ENCODE data around the gene BHLHE40. TPM values are rescaled to one million over a fixed set of nuclear protein-coding genes. Genes with fewer than 3 reads are reported as not detected.

Gene BHLHE40
- total and polyA plus RNA-seq, 2 of the 8 experiments (the other 6 are each of a cell fraction or from before 2014, with no cell fraction given), result 1.5 to 2.2 TPM

DNA sequence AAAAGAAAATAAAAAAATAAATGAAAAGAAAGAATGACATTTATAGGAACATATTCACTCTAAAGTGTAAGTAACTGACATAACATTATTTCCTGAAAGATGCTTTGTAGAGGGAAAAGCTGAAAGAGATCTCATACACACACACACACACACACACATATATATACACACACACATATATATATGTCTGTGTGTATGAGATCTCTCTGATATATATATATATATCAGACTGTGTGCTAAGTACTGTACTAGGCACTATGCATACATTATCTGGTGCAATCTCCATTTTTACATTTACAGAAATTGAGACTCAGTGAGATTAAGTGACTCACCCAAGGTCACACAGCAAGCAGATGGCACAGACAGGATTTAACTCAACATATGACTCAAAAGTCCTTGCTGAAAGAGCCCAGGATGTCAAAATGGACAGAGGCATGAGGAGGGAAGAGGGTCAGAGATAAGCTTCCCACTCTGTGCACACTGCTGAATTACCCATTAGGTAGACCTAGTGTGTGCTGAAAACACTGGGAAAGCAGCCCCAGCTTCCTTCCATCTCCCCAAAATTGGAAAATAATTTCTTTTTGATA lies 15.0 kb downstream of the BHLHE40 start:
- Histone ChIP-seq H4K5ac (ENCODE audit: insufficient read length, low read depth, low read length) (no peak overlapping the region), H2BK120ac (replicated peaks; ENCODE audit: low read depth, low read length) (no peak overlapping the region), H3K23ac (ENCODE audit: insufficient read length) (no peak overlapping the region), H3K4ac (replicated peaks; ENCODE audit: insufficient read length, low read depth, low read length) (no peak overlapping the region), H2BK5ac (ENCODE audit: low read depth, low read length) (no peak overlapping the region), H3K4me3 (ENCODE audit: extremely low read depth in 1 of 4, insufficient read depth in 2 of 4, low read depth in 3 of 4, low read length in 4 of 4) (no peak overlapping the region), H2BK15ac (ENCODE audit: low read length) (no peak overlapping the region), H4K91ac (replicated peaks; ENCODE audit: insufficient read length, low read length) (no peak overlapping the region), H4K8ac (ENCODE audit: extremely low read depth, insufficient read depth, low read length) (no peak overlapping the region), H2BK20ac (ENCODE audit: low read length) (no peak overlapping the region), H2AFZ (ENCODE audit: low read length) (no peak overlapping the region), H3K4me2 (ENCODE audit: insufficient read depth in 1 of 2, low read depth in 2 of 2, low read length in 2 of 2) (no peak overlapping the region), H3K18ac (ENCODE audit: extremely low read depth, low read length) (no peak overlapping the region), H3K9me3 (ENCODE audit: insufficient read depth in 2 of 2, low read depth in 1 of 2, low read length in 1 of 2) (no peaks in the 10 kb centered on the region), H3K23me2 (ENCODE audit: low read depth, low read length) (no peaks in the 10 kb centered on the region), H3K14ac (ENCODE audit: insufficient read length) (no peak overlapping the region), H3K27ac (ENCODE audit: low read depth, low read length) (no peak overlapping the region), H2AK5ac (ENCODE audit: low read depth, low read length) (no peak overlapping the region), H3K9ac (replicated peaks in 1 of 4; ENCODE audit: extremely low read depth in 1 of 4, low read depth in 3 of 4, low read length in 3 of 4) (no peak overlapping the region), H3K36me3 (ENCODE audit: control insufficient read depth in 2 of 4, insufficient read depth in 4 of 4, low read length in 3 of 4) (no peaks in the 10 kb centered on the region), H3K79me2 (ENCODE audit: control insufficient read depth in 1 of 2, insufficient read depth in 2 of 2, low read length in 2 of 2) (no peaks in the 10 kb centered on the region), H3K79me1 (ENCODE audit: low read depth, low read length) (no peaks in the 10 kb centered on the region), H4K20me1 (replicated peaks in 1 of 2; ENCODE audit: control insufficient read depth in 1 of 2, insufficient read depth in 2 of 2, low read length in 2 of 2) (no peaks in the 10 kb centered on the region), H2BK12ac (ENCODE audit: low read depth, low read length) (no peak overlapping the region), H3K4me1 (replicated peaks in 1 of 4; ENCODE audit: control insufficient read depth in 3 of 4, insufficient read depth in 4 of 4, low read length in 3 of 4) (no peaks in the 10 kb centered on the region; a peak in 2 of 7 replicates), H3K27me3 (replicated peaks in 1 of 4; ENCODE audit: control insufficient read depth in 3 of 4, extremely low read depth in 1 of 4, insufficient read depth in 3 of 4, low read length in 3 of 4) (no peaks in the 10 kb centered on the region; a peak in 1 of 7 replicates), H3K56ac (replicated peaks; ENCODE audit: insufficient read length, low read depth, low read length) (no peak overlapping the region)
- FAIRE-seq, result no peak
- TF ChIP-seq TBP (IDR thresholded peaks at IDR 0.05; ENCODE audit: low read depth, low read length), result no peak
- no peak for TF ChIP-seq RAD21 (IDR thresholded peaks at IDR 0.05 in 1 of 2, conservative IDR thresholded peaks at IDR 0.05 in 1 of 2; ENCODE audit: low read depth in 2 of 2, low read length in 2 of 2)
- no peak for TF ChIP-seq KDM1A (IDR thresholded peaks at IDR 0.05; ENCODE audit: borderline replicate concordance, low read length)
- no peak for TF ChIP-seq CBX8 (IDR thresholded peaks at IDR 0.05; ENCODE audit: borderline replicate concordance, low read depth, low read length)
- TF ChIP-seq POLR2AphosphoS5 (IDR thresholded peaks at IDR 0.05; ENCODE audit: low read depth, low read length), result no peak
- no peak for TF ChIP-seq NANOG (IDR thresholded peaks at IDR 0.05; ENCODE audit: insufficient read depth, low read depth, low read length, poor library complexity, severe bottlenecking)
- DNase-seq (ENCODE audit: low read depth in 1 of 2, low spot score in 2 of 2), result no peak
- ChIA-PET POLR2A (ENCODE audit: partially characterized antibody) (interaction anchor here (0.9 kb wide), 1 partner anchor 10 kb away, joined by 3 read pairs; no protein-coding TSS in a partner anchor), CTCF (ENCODE audit: partially characterized antibody) (interaction anchor here (0.8 to 3.3 kb wide), 9 partner anchors 11 to 282 kb away, joined by 3 to 14 read pairs (median 5); partner anchors contain the start of gene BHLHE40)
